ENCODE data around the gene PNMA1. TPM values are rescaled to one million over a fixed set of nuclear protein-coding genes. Genes with fewer than 3 reads are reported as not detected.

The PNMA1 gene
- total RNA-seq, 4 donors from 2014 or later: 12.6 to 58.0 (median 39.4) TPM

- Histone ChIP-seq H3K27me3 (no peaks in the 10 kb centered on the region), H3K27ac (no peak overlapping the region), H3K4me1 (no peaks in the 10 kb centered on the region), H3K4me3 (no peak overlapping the region), H3K9me3 (no peaks in the 10 kb centered on the region), H3K36me3 (no peaks in the 10 kb centered on the region)
- TF ChIP-seq POLR2A (IDR thresholded peaks at IDR 0.05) (no peak), CTCF (IDR thresholded peaks at IDR 0.05) (no peak)
- intact Hi-C loops (cut with DNase I; ENCODE audit: low total_unique reads): no loop called here
- DNase-seq: no peak
Observed at GRCh38 chr14:73674986-73675385, 39.2 kb downstream of the PNMA1 start.

GRCh38 chr14:73667854-73668253 is 46.3 kb downstream of the PNMA1 start:
- TF ChIP-seq CTCF (IDR thresholded peaks at IDR 0.05): no peak
- no peak for TF ChIP-seq POLR2A (IDR thresholded peaks at IDR 0.05)
- H3K27me3 ChIP-seq: no peaks in the 10 kb centered on the region
- no peak for DNase-seq
- H3K9me3 ChIP-seq: no peaks in the 10 kb centered on the region
- intact Hi-C loops (cut with DNase I; ENCODE audit: low total_unique reads): no loop called here
- no peak overlapping the region for H3K27ac ChIP-seq
- no peaks in the 10 kb centered on the region for H3K36me3 ChIP-seq
- H3K4me1 ChIP-seq: no peaks in the 10 kb centered on the region
- no peak overlapping the region for H3K4me3 ChIP-seq

GRCh38 chr14:73666583-73666982 is 47.6 kb downstream of the PNMA1 start:
- Histone ChIP-seq H3K9me3 (no peaks in the 10 kb centered on the region), H3K4me3 (no peak overlapping the region), H3K27me3 (no peaks in the 10 kb centered on the region), H3K4me1 (no peaks in the 10 kb centered on the region), H3K36me3 (no peaks in the 10 kb centered on the region), H3K27ac (no peak overlapping the region)
- no peak for DNase-seq
- intact Hi-C loops (cut with DNase I; ENCODE audit: low total_unique reads): no loop called here
- TF ChIP-seq CTCF (IDR thresholded peaks at IDR 0.05) (no peak), POLR2A (IDR thresholded peaks at IDR 0.05) (no peak)

- no peaks in the 10 kb centered on the region for H3K9me3 ChIP-seq
- no peaks in the 10 kb centered on the region for H3K4me1 ChIP-seq
- intact Hi-C loops (cut with DNase I; ENCODE audit: low total_unique reads): no loop called here
- TF ChIP-seq CTCF (IDR thresholded peaks at IDR 0.05) (no peak), POLR2A (IDR thresholded peaks at IDR 0.05) (no peak)
- no peaks in the 10 kb centered on the region for H3K36me3 ChIP-seq
- no peak overlapping the region for H3K27ac ChIP-seq
- DNase-seq: no peak
- no peak overlapping the region for H3K4me3 ChIP-seq
- H3K27me3 ChIP-seq: no peaks in the 10 kb centered on the region
Observed at GRCh38 chr14:73665130-73665529, 49.1 kb downstream of the PNMA1 start.

GRCh38 chr14:73663548-73664212 is 50.5 kb downstream of the PNMA1 start:
- TF ChIP-seq POLR2A (IDR thresholded peaks at IDR 0.05) (no peak), CTCF (IDR thresholded peaks at IDR 0.05) (no peak)
- Histone ChIP-seq H3K9me3 (no peaks in the 10 kb centered on the region), H3K4me1 (no peaks in the 10 kb centered on the region), H3K27ac (no peak overlapping the region), H3K4me3 (no peak overlapping the region), H3K27me3 (no peaks in the 10 kb centered on the region), H3K36me3 (no peaks in the 10 kb centered on the region)
- intact Hi-C loops (cut with DNase I; ENCODE audit: low total_unique reads): no loop called here
- no peak for DNase-seq
